SK-N-SH treated with all-trans-retinoic acid at 6 μM for 48 hours (cell line): ENCODE measurements around the gene RNF215.

Experiments
- ATAC-seq: fragments of 200-7000 bp; cut with Tn5 transposase; 3 replicates; pipeline ENCODE4 v1.9.1; 2020; ENCODE audit warnings: mild to moderate bottlenecking, moderate library complexity
- ARNTL ChIP-seq: fragments of 450-650 bp; formaldehyde crosslinking; IDR thresholded peaks from 2 replicates; pipeline ENCODE4 v1.5.0; 2020; ENCODE audit warnings: low read depth, mild to moderate bottlenecking, moderate library complexity, borderline replicate concordance
- BACH2 ChIP-seq: fragments of 250-450 bp; sonication (Bioruptor Pico); IDR thresholded peaks from 2 replicates; pipeline ENCODE4 v1.9.0; 2021; ENCODE audit warnings: mild to moderate bottlenecking, borderline replicate concordance
- CREB5 ChIP-seq: fragments of 250-450 bp; sonication (Bioruptor Pico); IDR thresholded peaks from 2 replicates; pipeline ENCODE4 v1.5.1; 2020; ENCODE audit warnings: low read depth, mild to moderate bottlenecking, moderate library complexity
- CSDC2 ChIP-seq: fragments of 250-450 bp; sonication (Bioruptor Pico); IDR thresholded peaks from 2 replicates; pipeline ENCODE4 v1.5.0; 2020; ENCODE audit warnings: mild to moderate bottlenecking, moderate library complexity
- CSRNP3 ChIP-seq: fragments of 250-450 bp; sonication (Bioruptor Pico); IDR thresholded peaks from 2 replicates; pipeline ENCODE4 v1.5.1; 2021; ENCODE audit warnings: mild to moderate bottlenecking, moderate library complexity
- ESRRG ChIP-seq: fragments of 250-450 bp; sonication (Bioruptor Pico); IDR thresholded peaks from 2 replicates; pipeline ENCODE4 v1.6.1; 2021; ENCODE audit warnings: mild to moderate bottlenecking
- GLIS3 ChIP-seq: fragments of 250-450 bp; sonication (Bioruptor Pico); IDR thresholded peaks from 2 replicates; pipeline ENCODE4 v1.5.0; 2020; ENCODE audit warnings: mild to moderate bottlenecking, moderate library complexity
- ISL1 ChIP-seq: fragments of 250-450 bp; sonication (Bioruptor Pico); IDR thresholded peaks from 2 replicates; pipeline ENCODE4 v2.1.2; 2022; ENCODE audit warnings: mild to moderate bottlenecking, moderate library complexity
- OSR1 ChIP-seq: fragments of 250-450 bp; sonication (Bioruptor Pico); IDR thresholded peaks from 2 replicates; pipeline ENCODE4 v1.8.0; 2022; ENCODE audit warnings: moderate library complexity, mild to moderate bottlenecking, inconsistent platforms
- POU6F1 ChIP-seq: fragments of 250-450 bp; sonication (Bioruptor Pico); IDR thresholded peaks from 2 replicates; pipeline ENCODE4 v1.8.0; 2021; ENCODE audit warnings: low read depth, mild to moderate bottlenecking, moderate library complexity, borderline replicate concordance
- PPARA ChIP-seq: fragments of 250-450 bp; sonication (Bioruptor Pico); IDR thresholded peaks from 2 replicates; pipeline ENCODE4 v1.5.0; 2020; ENCODE audit warnings: mild to moderate bottlenecking, borderline replicate concordance
- SNAI2 ChIP-seq: fragments of 250-450 bp; sonication (Bioruptor Pico); IDR thresholded peaks from 2 replicates; pipeline ENCODE4 v1.5.0; 2020; ENCODE audit warnings: mild to moderate bottlenecking, moderate library complexity
- TCF4 ChIP-seq: fragments of 250-450 bp; sonication (Bioruptor Pico); IDR thresholded peaks from 2 replicates; pipeline ENCODE4 v1.8.0; 2021; ENCODE audit warnings: mild to moderate bottlenecking, moderate library complexity, borderline replicate concordance
- TOX ChIP-seq: fragments of 250-450 bp; sonication (Bioruptor Pico); IDR thresholded peaks from 2 replicates; pipeline ENCODE4 v1.8.0; 2021; ENCODE audit warnings: mild to moderate bottlenecking, moderate library complexity, borderline replicate concordance
- TSHZ2 ChIP-seq: fragments of 250-450 bp; sonication (Bioruptor Pico); IDR thresholded peaks from 2 replicates; pipeline ENCODE4 v1.5.0; 2020; ENCODE audit warnings: mild to moderate bottlenecking, moderate library complexity
- ZFP3 ChIP-seq: fragments of 250-450 bp; sonication (Bioruptor Pico); IDR thresholded peaks from 2 replicates; pipeline ENCODE4 v1.5.0; 2020; ENCODE audit warnings: mild to moderate bottlenecking, moderate library complexity
- ZFP30 ChIP-seq: fragments of 450-650 bp; formaldehyde crosslinking; IDR thresholded peaks from 2 replicates; pipeline ENCODE4 v1.5.0; 2022; ENCODE audit warnings: mild to moderate bottlenecking, moderate library complexity
- ZNF565 ChIP-seq: fragments of 450-650 bp; formaldehyde crosslinking; conservative IDR thresholded peaks from 2 replicates; pipeline ENCODE4 v1.5.0; 2020; ENCODE audit warnings: low read depth, mild to moderate bottlenecking, moderate library complexity
- ZNF8 ChIP-seq: fragments of 450-650 bp; formaldehyde crosslinking; IDR thresholded peaks from 2 replicates; pipeline ENCODE4 v1.5.0; 2020; ENCODE audit warnings: mild to moderate bottlenecking, moderate library complexity

The RNF215 gene

GRCh38 chr22:30425616-30426387 is 38.6 kb upstream of the RNF215 start, which contains the start of gene MTFP1:
MTFP1 (plus strand) TSS chr22:30425768; CDS start chr22:30425880, 112 bp downstream.
- ATAC-seq, result peak; percentile 7
- TF ChIP-seq SNAI2 (CRISPR knock-in tag) (no peak), BACH2 (CRISPR knock-in tag) (no peak), TOX (CRISPR knock-in tag) (no peak), CSDC2 (CRISPR knock-in tag) (no peak)
- TF ChIP-seq, all 23 proteins: peak for 0

GRCh38 chr22:30425327-30425615 is 38.1 kb upstream of the RNF215 start:
- no peak for TF ChIP-seq ZFP3 (CRISPR knock-in tag)
- TF ChIP-seq POU6F1 (CRISPR knock-in tag), result no peak
- no peak for TF ChIP-seq ZNF8 (CRISPR knock-in tag)
- TF ChIP-seq BACH2 (CRISPR knock-in tag), result no peak
- no peak for TF ChIP-seq CREB5
- no peak for TF ChIP-seq ISL1 (CRISPR knock-in tag)
- no peak for TF ChIP-seq OSR1 (CRISPR knock-in tag)
- TF ChIP-seq GLIS3 (CRISPR knock-in tag), result no peak
- TF ChIP-seq TCF4 (CRISPR knock-in tag), result no peak
- no peak for TF ChIP-seq CSDC2 (CRISPR knock-in tag)
- no peak for TF ChIP-seq ZNF565
- ATAC-seq, result no peak

GRCh38 chr22:30424534-30425326 is 37.5 kb upstream of the RNF215 start:
- TF ChIP-seq ZNF8 (CRISPR knock-in tag), result no peak
- no peak for TF ChIP-seq BACH2 (CRISPR knock-in tag)
- TF ChIP-seq PPARA, result no peak
- no peak for TF ChIP-seq CREB5
- no peak for TF ChIP-seq POU6F1 (CRISPR knock-in tag)
- no peak for TF ChIP-seq CSDC2 (CRISPR knock-in tag)
- TF ChIP-seq CSRNP3, result no peak
- TF ChIP-seq ZFP3 (CRISPR knock-in tag), result no peak
- no peak for TF ChIP-seq TSHZ2 (CRISPR knock-in tag)
- no peak for TF ChIP-seq TOX (CRISPR knock-in tag)
- TF ChIP-seq GLIS3 (CRISPR knock-in tag), result no peak
- TF ChIP-seq ESRRG (CRISPR knock-in tag), result no peak
- no peak for TF ChIP-seq ISL1 (CRISPR knock-in tag)
- no peak for TF ChIP-seq TCF4 (CRISPR knock-in tag)
- TF ChIP-seq ARNTL (CRISPR knock-in tag), result no peak
- no peak for TF ChIP-seq OSR1 (CRISPR knock-in tag)
- TF ChIP-seq ZFP30 (CRISPR knock-in tag), result no peak
- no peak for ATAC-seq
